Erythroblast (primary cell): ENCODE results near the gene SIRT5.

Source experiments
- GATA1 ChIP-seq: IDR thresholded peaks from 2 replicates; pipeline ENCODE4 v1.6.1; 2011; ENCODE audit warnings: low read depth, mild to moderate bottlenecking, control low read depth, low read length, moderate library complexity
- POLR2A ChIP-seq: IDR thresholded peaks from 2 replicates; pipeline ENCODE4 v1.6.1; 2011; ENCODE audit warnings: mild to moderate bottlenecking, low read length

DNA sequence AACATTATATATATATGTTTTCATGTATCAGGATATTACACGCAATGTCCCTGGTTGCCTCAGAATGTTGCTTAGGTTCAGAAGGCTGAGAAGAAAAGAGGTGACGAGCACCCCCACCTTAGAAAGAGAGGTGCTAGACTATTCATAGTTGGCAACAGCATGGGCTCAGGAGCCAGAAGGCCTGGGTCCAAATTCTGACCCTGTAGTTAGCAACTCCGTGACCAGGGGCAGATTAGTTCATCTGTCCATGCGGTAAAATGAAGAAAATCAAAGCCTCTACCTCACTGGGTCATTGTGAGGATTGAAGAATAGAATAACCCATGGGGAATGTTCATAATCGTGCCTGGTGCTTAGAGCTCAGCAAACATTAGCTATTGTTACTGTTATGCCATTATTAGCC, 5.4 kb upstream of the SIRT5 start:
- TF ChIP-seq POLR2A (no peak), GATA1 (no peak)
